ENCODE measurements around the gene BAZ2B.

Gene BAZ2B

DNA sequence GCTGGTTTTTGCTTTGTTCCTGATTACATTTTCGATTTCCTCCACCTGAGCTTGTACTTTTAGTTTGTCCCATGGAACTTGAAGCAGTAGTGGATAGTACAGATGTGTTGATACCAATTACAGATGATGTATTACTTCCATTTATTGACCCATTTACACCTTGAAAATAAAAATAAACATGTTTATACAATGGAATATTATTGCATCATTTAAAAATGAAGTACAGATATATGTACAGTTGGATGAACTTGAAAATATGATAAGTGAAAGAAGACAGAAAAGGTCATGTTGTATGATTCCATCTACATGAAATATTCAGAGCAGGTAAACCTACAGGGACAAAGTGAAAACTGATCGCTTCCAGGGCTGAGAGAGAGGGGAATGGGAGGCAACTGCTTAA, 169.5 kb downstream of the BAZ2B start:
- Histone ChIP-seq H3K27me3 (replicated peaks) (no peaks in the 10 kb centered on the region), H3K4me3 (ENCODE audit: low read depth, low read length) (no peak overlapping the region), H3K27ac (no peak overlapping the region), H3K36me3 (replicated peaks) (peaks cover 4% of the 10 kb centered on the region)
- in situ Hi-C loops (cut with HindIII; ENCODE audit: low pct_ligation_motif_present, low sequenced_read_pairs) = no loop called here
- TF ChIP-seq, protein P1, sequence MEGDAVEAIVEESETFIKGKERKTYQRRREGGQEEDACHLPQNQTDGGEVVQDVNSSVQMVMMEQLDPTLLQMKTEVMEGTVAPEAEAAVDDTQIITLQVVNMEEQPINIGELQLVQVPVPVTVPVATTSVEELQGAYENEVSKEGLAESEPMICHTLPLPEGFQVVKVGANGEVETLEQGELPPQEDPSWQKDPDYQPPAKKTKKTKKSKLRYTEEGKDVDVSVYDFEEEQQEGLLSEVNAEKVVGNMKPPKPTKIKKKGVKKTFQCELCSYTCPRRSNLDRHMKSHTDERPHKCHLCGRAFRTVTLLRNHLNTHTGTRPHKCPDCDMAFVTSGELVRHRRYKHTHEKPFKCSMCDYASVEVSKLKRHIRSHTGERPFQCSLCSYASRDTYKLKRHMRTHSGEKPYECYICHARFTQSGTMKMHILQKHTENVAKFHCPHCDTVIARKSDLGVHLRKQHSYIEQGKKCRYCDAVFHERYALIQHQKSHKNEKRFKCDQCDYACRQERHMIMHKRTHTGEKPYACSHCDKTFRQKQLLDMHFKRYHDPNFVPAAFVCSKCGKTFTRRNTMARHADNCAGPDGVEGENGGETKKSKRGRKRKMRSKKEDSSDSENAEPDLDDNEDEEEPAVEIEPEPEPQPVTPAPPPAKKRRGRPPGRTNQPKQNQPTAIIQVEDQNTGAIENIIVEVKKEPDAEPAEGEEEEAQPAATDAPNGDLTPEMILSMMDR (IDR thresholded peaks at IDR 0.05; ENCODE audit: low read depth, low read length, missing control alignments) = no peak
- DNase-seq = no peak

DNA sequence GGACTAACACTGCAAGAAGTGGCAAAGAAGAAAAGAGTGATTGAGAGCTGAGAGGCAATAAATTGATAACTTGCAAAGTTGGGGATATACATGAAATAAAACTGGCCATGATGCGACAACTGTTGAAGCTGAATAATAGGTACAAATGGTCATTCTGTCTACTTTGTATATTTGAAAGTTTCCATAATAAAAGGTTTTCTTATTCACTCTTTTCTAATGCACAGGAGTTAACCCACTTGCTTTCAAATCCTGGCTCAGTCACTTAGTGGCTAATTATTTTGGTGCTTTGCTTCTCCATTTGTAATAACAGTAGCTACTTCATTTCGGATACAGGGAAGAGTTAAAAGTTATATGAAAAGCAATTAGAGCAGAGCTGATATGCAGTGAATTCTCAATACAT, 170.1 kb downstream of the BAZ2B start:
- TF ChIP-seq, protein P1 (IDR thresholded peaks at IDR 0.05; ENCODE audit: low read depth, low read length, missing control alignments) = no peak
- no peak overlapping the region for H3K27ac ChIP-seq
- H3K4me3 ChIP-seq (ENCODE audit: low read depth, low read length) = no peak overlapping the region
- H3K36me3 ChIP-seq (replicated peaks) = peaks cover 4% of the 10 kb centered on the region
- no peaks in the 10 kb centered on the region for H3K27me3 ChIP-seq (replicated peaks)
- in situ Hi-C loops (cut with HindIII; ENCODE audit: low pct_ligation_motif_present, low sequenced_read_pairs) = no loop called here
- DNase-seq = no peak

DNA sequence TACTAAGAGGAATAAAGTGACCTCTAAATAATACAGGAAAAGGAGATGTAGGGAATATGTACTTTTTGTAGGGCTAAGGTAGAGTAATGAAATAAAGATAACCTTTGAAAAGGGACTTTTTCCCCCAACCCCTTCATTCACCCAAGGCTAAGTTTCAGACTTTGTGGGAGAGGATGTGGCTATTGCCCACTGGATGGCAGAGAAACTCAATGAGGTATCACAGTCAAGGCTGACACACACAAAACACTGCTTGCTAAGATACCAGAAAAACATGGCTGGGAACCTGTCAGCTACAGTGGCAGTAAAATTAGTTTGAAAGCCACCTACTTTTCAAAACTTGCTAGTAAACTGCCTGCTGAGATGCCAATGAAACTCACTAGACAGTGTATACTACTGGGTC, 171.0 kb downstream of the BAZ2B start:
- Histone ChIP-seq H3K27ac (no peak overlapping the region), H3K27me3 (replicated peaks) (no peaks in the 10 kb centered on the region), H3K36me3 (replicated peaks) (peaks cover 4% of the 10 kb centered on the region), H3K4me3 (ENCODE audit: low read depth, low read length) (no peak overlapping the region)
- in situ Hi-C loops (cut with HindIII; ENCODE audit: low pct_ligation_motif_present, low sequenced_read_pairs) = no loop called here
- DNase-seq = no peak
- TF ChIP-seq, protein P1 (IDR thresholded peaks at IDR 0.05; ENCODE audit: low read depth, low read length, missing control alignments) = no peak

DNA sequence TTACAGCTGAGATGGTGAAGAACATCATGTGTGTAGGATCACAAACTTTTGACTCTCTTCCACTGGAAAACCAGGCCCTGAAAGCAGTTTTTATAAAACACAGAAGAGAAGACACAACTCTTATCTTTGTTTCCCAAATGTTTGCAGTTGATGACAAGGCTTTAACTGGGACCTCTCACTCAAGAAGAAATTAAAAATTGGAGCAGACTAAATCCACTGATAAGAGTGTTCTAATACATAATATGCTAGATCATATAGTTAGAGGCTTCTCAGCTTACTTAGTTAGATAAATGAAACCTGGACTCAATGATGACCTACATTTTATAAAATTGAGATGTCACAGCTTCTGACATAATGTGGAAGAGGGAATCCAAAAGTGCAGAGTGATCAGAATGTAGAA, 171.6 kb downstream of the BAZ2B start:
- TF ChIP-seq, protein P1 (IDR thresholded peaks at IDR 0.05; ENCODE audit: low read depth, low read length, missing control alignments) = no peak
- DNase-seq = no peak
- Histone ChIP-seq H3K36me3 (replicated peaks) (peaks cover 4% of the 10 kb centered on the region), H3K27me3 (replicated peaks) (no peaks in the 10 kb centered on the region), H3K27ac (no peak overlapping the region), H3K4me3 (ENCODE audit: low read depth, low read length) (no peak overlapping the region)
- in situ Hi-C loops (cut with HindIII; ENCODE audit: low pct_ligation_motif_present, low sequenced_read_pairs) = no loop called here

DNA sequence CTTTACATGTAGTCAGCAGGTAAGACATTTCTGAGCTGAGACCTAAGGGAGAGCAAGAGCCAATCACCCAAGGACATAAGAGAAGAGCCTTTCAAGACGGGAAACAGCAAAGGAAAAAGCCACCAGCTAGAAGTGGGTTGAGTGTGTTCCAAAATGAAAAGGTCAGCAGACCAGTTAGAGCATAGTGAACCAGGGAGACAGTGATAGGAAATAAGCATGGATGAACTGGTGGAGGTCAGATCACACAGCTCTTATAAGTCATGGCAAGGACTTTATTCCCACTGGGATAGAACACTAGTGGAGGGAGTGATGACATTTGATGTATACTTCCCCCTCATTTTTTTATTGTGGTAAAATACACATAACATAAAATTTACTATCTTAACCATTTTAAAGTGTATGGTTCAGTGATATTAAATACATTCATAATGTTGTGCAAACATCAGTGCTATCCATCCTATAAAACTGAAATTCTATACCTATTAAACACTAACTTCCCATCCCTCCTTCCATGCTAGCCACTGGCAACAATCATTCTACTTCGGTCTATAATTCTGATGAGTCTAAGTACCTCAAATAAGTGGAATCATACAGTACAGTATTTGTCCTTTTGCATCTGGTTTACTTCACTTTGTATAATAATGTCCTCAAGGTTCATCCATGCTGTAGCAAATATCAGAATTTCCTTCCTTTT, 174.0 kb downstream of the BAZ2B start:
- H3K27me3 ChIP-seq (replicated peaks) = no peaks in the 10 kb centered on the region
- H3K36me3 ChIP-seq (replicated peaks) = peaks cover 8% of the 10 kb centered on the region
- no peak overlapping the region for H3K27ac ChIP-seq
- in situ Hi-C loops (cut with HindIII; ENCODE audit: low pct_ligation_motif_present, low sequenced_read_pairs) = no loop called here
- no peak overlapping the region for H3K4me3 ChIP-seq (ENCODE audit: low read depth, low read length)
- TF ChIP-seq, protein P1 (IDR thresholded peaks at IDR 0.05; ENCODE audit: low read depth, low read length, missing control alignments) = no peak
- DNase-seq = no peak

DNA sequence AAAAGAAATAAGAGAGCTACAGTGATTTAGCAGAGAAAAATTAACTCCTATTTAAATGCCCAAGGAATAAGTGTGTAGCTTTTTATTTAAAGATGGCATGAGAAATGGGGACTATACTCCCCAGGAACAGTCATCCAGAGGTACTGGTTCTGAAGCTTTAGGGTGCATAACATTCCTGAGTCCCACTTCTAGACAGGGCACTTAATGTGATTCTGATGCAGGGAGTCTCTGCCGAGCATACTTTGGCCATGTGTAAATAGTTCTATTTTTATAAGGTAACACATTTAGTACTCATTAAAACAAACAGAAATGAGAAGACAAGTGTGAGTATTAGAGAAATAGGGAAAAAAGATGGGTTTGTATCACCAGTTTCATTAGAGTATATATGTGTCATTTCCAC, 175.2 kb downstream of the BAZ2B start:
- in situ Hi-C loops (cut with HindIII; ENCODE audit: low pct_ligation_motif_present, low sequenced_read_pairs) = no loop called here
- DNase-seq = no peak
- no peak overlapping the region for H3K27ac ChIP-seq
- TF ChIP-seq, protein P1 (IDR thresholded peaks at IDR 0.05; ENCODE audit: low read depth, low read length, missing control alignments) = no peak
- H3K4me3 ChIP-seq (ENCODE audit: low read depth, low read length) = no peak overlapping the region
- no peaks in the 10 kb centered on the region for H3K27me3 ChIP-seq (replicated peaks)
- H3K36me3 ChIP-seq (replicated peaks) = peaks cover 8% of the 10 kb centered on the region
